ENCODE results near the gene TAAR2. TPM values are rescaled to one million over a fixed set of nuclear protein-coding genes. Genes with fewer than 3 reads are reported as not detected.
A peak's percentile ranks its signal among the peaks of the same experiment; 100 is the strongest.

TAAR2 gene
- total RNA-seq, 4 donors from 2014 or later: not detected

- 31 to 36% methylated on average over 3 of the region's 3 CpGs for WGBS, 2 donors
- intact Hi-C loops (cut with DNase I): no loop called here
- Histone ChIP-seq H3K36me3 (no peaks in the 10 kb centered on the region), H3K27me3 (no peaks in the 10 kb centered on the region), H3K9me3 (no peaks in the 10 kb centered on the region), H3K4me1 (no peaks in the 10 kb centered on the region), H3K4me3 (no peak overlapping the region), H3K27ac (no peak overlapping the region)
- DNase-seq: no peak
- TF ChIP-seq CTCF (IDR thresholded peaks at IDR 0.05): peak in 2 of 6 experiments; percentile 4 to 40
- no peak for TF ChIP-seq POLR2A (IDR thresholded peaks at IDR 0.05)
These were observed 25.6 kb downstream of the TAAR2 start for GRCh38 chr6:132598473-132598872.

- WGBS, 2 donors: 41 to 54% methylated on average over 6 of the region's 6 CpGs
- Histone ChIP-seq H3K4me3 (no peak overlapping the region), H3K36me3 (no peaks in the 10 kb centered on the region), H3K27ac (no peak overlapping the region), H3K4me1 (no peaks in the 10 kb centered on the region), H3K9me3 (no peaks in the 10 kb centered on the region), H3K27me3 (no peaks in the 10 kb centered on the region)
- intact Hi-C loops (cut with DNase I): no loop called here
- no peak for DNase-seq
- no peak for TF ChIP-seq POLR2A (IDR thresholded peaks at IDR 0.05)
- TF ChIP-seq CTCF (IDR thresholded peaks at IDR 0.05): no peak
These were observed 27.9 kb downstream of the TAAR2 start for GRCh38 chr6:132596201-132596600.

GRCh38 chr6:132592855-132593254, 31.2 kb downstream of the TAAR2 start:
- intact Hi-C loops (cut with DNase I): no loop called here
- no peaks in the 10 kb centered on the region for H3K36me3 ChIP-seq
- H3K27ac ChIP-seq: no peak overlapping the region
- no peaks in the 10 kb centered on the region for H3K9me3 ChIP-seq
- no peaks in the 10 kb centered on the region for H3K4me1 ChIP-seq
- H3K27me3 ChIP-seq: no peaks in the 10 kb centered on the region
- DNase-seq: no peak
- H3K4me3 ChIP-seq: no peak overlapping the region
- TF ChIP-seq CTCF (IDR thresholded peaks at IDR 0.05): no peak
- WGBS, 2 donors: 45 to 54% methylated on average over 2 of the region's 2 CpGs

- TF ChIP-seq CTCF (IDR thresholded peaks at IDR 0.05) (no peak), POLR2A (IDR thresholded peaks at IDR 0.05) (no peak)
- WGBS, 2 donors: 81 to 89% methylated on average over 1 of the region's 1 CpG
- intact Hi-C loops (cut with DNase I): no loop called here
- Histone ChIP-seq H3K36me3 (no peaks in the 10 kb centered on the region), H3K4me1 (no peaks in the 10 kb centered on the region), H3K4me3 (no peak overlapping the region), H3K27me3 (no peaks in the 10 kb centered on the region), H3K27ac (no peak overlapping the region), H3K9me3 (no peaks in the 10 kb centered on the region)
- DNase-seq: no peak
These were observed 33.7 kb downstream of the TAAR2 start for GRCh38 chr6:132590362-132590761.

GRCh38 chr6:132589454-132589853, 34.6 kb downstream of the TAAR2 start, which contains the start of gene TAAR5:
TSS of gene TAAR5 (minus strand) at chr6:132589741. CDS start at chr6:132589686, 55 bp downstream.
- Histone ChIP-seq H3K36me3 (no peaks in the 10 kb centered on the region), H3K4me3 (no peak within 1 kb of the TSS), H3K27me3 (no peaks in the 10 kb centered on the region), H3K9me3 (no peaks in the 10 kb centered on the region), H3K4me1 (no peaks in the 10 kb centered on the region), H3K27ac (no peak within 1 kb of the TSS)
- TF ChIP-seq CTCF (IDR thresholded peaks at IDR 0.05) (no peak), POLR2A (IDR thresholded peaks at IDR 0.05) (no peak)
- 54 to 81% methylated on average over 5 of the region's 5 CpGs for WGBS, 2 donors
- DNase-seq: no peak
- intact Hi-C loops (cut with DNase I): no loop called here
